ENCODE data around the gene EXOC4. TPM values are rescaled to one million over a fixed set of nuclear protein-coding genes. Genes with fewer than 3 reads are reported as not detected.

EXOC4 gene
- total and polyA plus RNA-seq, 2 donors (not counting 3 experiments of a cell fraction or from before 2014, with no cell fraction given): 20.3 to 73.1 TPM

DNA sequence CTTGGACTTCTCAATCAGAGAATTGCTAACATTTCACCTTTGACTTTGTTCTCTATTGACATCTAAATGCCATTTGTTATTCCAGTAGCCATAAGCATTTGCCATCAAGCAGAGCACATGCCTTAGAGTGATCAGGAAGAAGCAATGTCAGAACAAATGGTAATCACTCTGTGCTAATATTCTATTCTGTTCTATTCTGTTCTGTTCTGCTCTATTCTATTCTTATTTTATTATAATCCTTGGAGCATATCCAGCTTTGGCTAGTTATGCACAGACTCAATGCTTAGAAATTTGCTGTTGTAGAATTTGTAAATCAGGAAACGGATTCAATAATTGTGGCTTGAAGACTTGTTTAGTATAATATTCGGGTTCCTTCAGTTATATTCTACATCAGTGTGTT, 175.4 kb downstream of the EXOC4 start:
- no peaks in the 10 kb centered on the region for H3K36me3 ChIP-seq (ENCODE audit: control insufficient read depth in 2 of 2, extremely low read depth in 1 of 2, insufficient read depth in 2 of 2, low read length in 2 of 2)
- TF ChIP-seq POLR2A (IDR thresholded peaks at IDR 0.05; ENCODE audit: low read depth, low read length) (no peak), MYC (IDR thresholded peaks at IDR 0.05; ENCODE audit: low read depth, low read length) (no peak), GATA2 (IDR thresholded peaks at IDR 0.05; ENCODE audit: insufficient read depth, insufficient read length, low read depth, low read length) (no peak), POLR2AphosphoS5 (IDR thresholded peaks at IDR 0.05; ENCODE audit: insufficient read depth, low read depth, low read length) (no peak), EZH2 (IDR thresholded peaks at IDR 0.05; ENCODE audit: borderline replicate concordance, low read depth, low read length, severe bottlenecking) (no peak), JUN (IDR thresholded peaks at IDR 0.05; ENCODE audit: borderline replicate concordance, insufficient read depth, insufficient read length, low read depth) (no peak), FOS (IDR thresholded peaks at IDR 0.05; ENCODE audit: borderline replicate concordance, insufficient read depth, low read length) (no peak)
- TF ChIP-seq, protein P1, sequence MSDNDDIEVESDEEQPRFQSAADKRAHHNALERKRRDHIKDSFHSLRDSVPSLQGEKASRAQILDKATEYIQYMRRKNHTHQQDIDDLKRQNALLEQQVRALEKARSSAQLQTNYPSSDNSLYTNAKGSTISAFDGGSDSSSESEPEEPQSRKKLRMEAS (IDR thresholded peaks at IDR 0.05; ENCODE audit: insufficient read depth, insufficient read length): no peak
- TF ChIP-seq, protein P2, sequence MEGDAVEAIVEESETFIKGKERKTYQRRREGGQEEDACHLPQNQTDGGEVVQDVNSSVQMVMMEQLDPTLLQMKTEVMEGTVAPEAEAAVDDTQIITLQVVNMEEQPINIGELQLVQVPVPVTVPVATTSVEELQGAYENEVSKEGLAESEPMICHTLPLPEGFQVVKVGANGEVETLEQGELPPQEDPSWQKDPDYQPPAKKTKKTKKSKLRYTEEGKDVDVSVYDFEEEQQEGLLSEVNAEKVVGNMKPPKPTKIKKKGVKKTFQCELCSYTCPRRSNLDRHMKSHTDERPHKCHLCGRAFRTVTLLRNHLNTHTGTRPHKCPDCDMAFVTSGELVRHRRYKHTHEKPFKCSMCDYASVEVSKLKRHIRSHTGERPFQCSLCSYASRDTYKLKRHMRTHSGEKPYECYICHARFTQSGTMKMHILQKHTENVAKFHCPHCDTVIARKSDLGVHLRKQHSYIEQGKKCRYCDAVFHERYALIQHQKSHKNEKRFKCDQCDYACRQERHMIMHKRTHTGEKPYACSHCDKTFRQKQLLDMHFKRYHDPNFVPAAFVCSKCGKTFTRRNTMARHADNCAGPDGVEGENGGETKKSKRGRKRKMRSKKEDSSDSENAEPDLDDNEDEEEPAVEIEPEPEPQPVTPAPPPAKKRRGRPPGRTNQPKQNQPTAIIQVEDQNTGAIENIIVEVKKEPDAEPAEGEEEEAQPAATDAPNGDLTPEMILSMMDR (IDR thresholded peaks at IDR 0.05; ENCODE audit: extremely low read depth in 1 of 2, insufficient read depth in 1 of 2, low read depth in 1 of 2, low read length in 2 of 2): no peak
- no peaks in the 10 kb centered on the region for H3K4me1 ChIP-seq (ENCODE audit: control insufficient read depth, extremely low read depth, insufficient read depth, low read length)
- H3K9ac ChIP-seq (replicated peaks; ENCODE audit: extremely low read depth, insufficient read depth, low read length): no peak overlapping the region
- no peak overlapping the region for H3K4me2 ChIP-seq (ENCODE audit: insufficient read depth, low read length)
- no peak overlapping the region for H2AFZ ChIP-seq (ENCODE audit: low read depth, low read length)
- H3K4me3 ChIP-seq (replicated peaks in 1 of 3; ENCODE audit: insufficient read depth in 1 of 3, low read depth in 1 of 3, low read length in 3 of 3): no peak overlapping the region
- ChIA-PET POLR2A (no interaction called here), CTCF (no interaction called here)
- no peaks in the 10 kb centered on the region for H3K27me3 ChIP-seq (ENCODE audit: control insufficient read depth in 2 of 2, insufficient read depth in 2 of 2, low read length in 2 of 2)
- no TSS peak for BruUV-seq (replicated peaks)
- H3K79me2 ChIP-seq (ENCODE audit: control insufficient read depth, insufficient read depth, low read length): no peaks in the 10 kb centered on the region
- intact Hi-C loops (cut with micrococcal nuclease) (loop anchor here (1.0 kb wide), 1 partner anchor 181 kb away; no protein-coding TSS in a partner anchor), dilution Hi-C loops (cut with MboI; ENCODE audit: extremely low pct_ligation_motif_present, low sequenced_read_pairs) (no loop called here)
- FAIRE-seq (no peak), DNase-seq (ENCODE audit: low read depth, low spot score) (no peak)
- no peaks in the 10 kb centered on the region for H3K9me1 ChIP-seq (replicated peaks; ENCODE audit: control insufficient read depth, extremely low read depth, insufficient read depth, low read length)
- H3K27ac ChIP-seq (ENCODE audit: insufficient read depth, low read depth, low read length): no peak overlapping the region
- no peaks in the 10 kb centered on the region for H3K9me3 ChIP-seq (replicated peaks; ENCODE audit: control insufficient read depth, insufficient read depth, low read length)
- no peaks in the 10 kb centered on the region for H4K20me1 ChIP-seq (replicated peaks; ENCODE audit: control insufficient read depth, extremely low read depth, insufficient read depth, low read length)
